ENCODE measurements around the gene ENTPD8. TPM values are rescaled to one million over a fixed set of nuclear protein-coding genes. Genes with fewer than 3 reads are reported as not detected.

The ENTPD8 gene
- total and polyA plus RNA-seq, 2 of the 13 experiments (the other 11 are each of a cell fraction or from before 2014, with no cell fraction given), result 0.26 to 0.44 TPM

GRCh38 chr9:137454597-137455358, 13.6 kb upstream of the ENTPD8 start (continued):
- 0 out of 2 replicates have a peak, but pooled peaks have one; percentile 84 for TF ChIP-seq SP140L (CRISPR knock-in tag; IDR thresholded peaks at IDR 0.05; ENCODE audit: borderline replicate concordance)
- no peak; the same call in 1 of the 2 replicates for TF ChIP-seq ZNF317 (CRISPR knock-in tag; IDR thresholded peaks at IDR 0.05)
- no peak; the same call in 1 of the 2 replicates for TF ChIP-seq ZXDC (CRISPR knock-in tag; IDR thresholded peaks at IDR 0.05)
- TF ChIP-seq ZNF782 (CRISPR knock-in tag; IDR thresholded peaks at IDR 0.05; ENCODE audit: borderline replicate concordance), result no peak
- peak; percentile 85; the same call in 1 of the 2 replicates for TF ChIP-seq ZNF329 (CRISPR knock-in tag; IDR thresholded peaks at IDR 0.05; ENCODE audit: low read depth)
- peak; percentile 92 for TF ChIP-seq HNF1B (CRISPR knock-in tag; IDR thresholded peaks at IDR 0.05)
- peak; percentile 84 for TF ChIP-seq MIXL1 (CRISPR knock-in tag; IDR thresholded peaks at IDR 0.05)
- peak; percentile 86 for TF ChIP-seq ZNF792 (CRISPR knock-in tag; IDR thresholded peaks at IDR 0.05)
- peak; percentile 95 for TF ChIP-seq BORCS8-MEF2B (CRISPR knock-in tag; IDR thresholded peaks at IDR 0.05)
- TF ChIP-seq GZF1 (CRISPR knock-in tag; IDR thresholded peaks at IDR 0.05), result peak; percentile 62; the same call in 1 of the 2 replicates
- peak; percentile 83 for TF ChIP-seq SKI (IDR thresholded peaks at IDR 0.05; ENCODE audit: partially characterized antibody)
- TF ChIP-seq ZNF512B (CRISPR knock-in tag; IDR thresholded peaks at IDR 0.05; ENCODE audit: borderline replicate concordance), result no peak
- TF ChIP-seq CHD2 (IDR thresholded peaks at IDR 0.05; ENCODE audit: low read depth, low read length), result peak; percentile 47; the same call in 1 of the 2 replicates
- peak; percentile 54 for TF ChIP-seq JUN (CRISPR knock-in tag; IDR thresholded peaks at IDR 0.05)
- no peak for TF ChIP-seq ZUFSP (CRISPR knock-in tag; IDR thresholded peaks at IDR 0.05; ENCODE audit: borderline replicate concordance)
- peak; percentile 74; the same call in 1 of the 2 replicates for TF ChIP-seq ZNF891 (CRISPR knock-in tag; IDR thresholded peaks at IDR 0.05)
- peak; percentile 83 for TF ChIP-seq ZNF740 (CRISPR knock-in tag; IDR thresholded peaks at IDR 0.05)
- peak; percentile 93 for TF ChIP-seq BRF2 (CRISPR knock-in tag; IDR thresholded peaks at IDR 0.05)
